HG03558 (cell line): ENCODE measurements around the gene THEMIS.
"Not testable (repeated sequence)": the region's sequence is repeated elsewhere in the genome, so short reads cannot be mapped to it uniquely, and the experiment has no call there.

ENCODE experiments used
- ATAC-seq: cut with Tn5 transposase; IDR thresholded peaks from one replicate; pipeline ENCODE4 v1.9.1; 2021; ENCODE audit warnings: moderate number of reproducible peaks; ENCODE audit not compliant: unreplicated experiment; ENCODE audit errors: extremely low read depth

THEMIS gene

GRCh38 chr6:127813699-127814027 is 87.2 kb downstream of the THEMIS start:
- no peak for ATAC-seq

- ATAC-seq: no peak
Measured at GRCh38 chr6:127812985-127813698, 87.7 kb downstream of the THEMIS start.

DNA sequence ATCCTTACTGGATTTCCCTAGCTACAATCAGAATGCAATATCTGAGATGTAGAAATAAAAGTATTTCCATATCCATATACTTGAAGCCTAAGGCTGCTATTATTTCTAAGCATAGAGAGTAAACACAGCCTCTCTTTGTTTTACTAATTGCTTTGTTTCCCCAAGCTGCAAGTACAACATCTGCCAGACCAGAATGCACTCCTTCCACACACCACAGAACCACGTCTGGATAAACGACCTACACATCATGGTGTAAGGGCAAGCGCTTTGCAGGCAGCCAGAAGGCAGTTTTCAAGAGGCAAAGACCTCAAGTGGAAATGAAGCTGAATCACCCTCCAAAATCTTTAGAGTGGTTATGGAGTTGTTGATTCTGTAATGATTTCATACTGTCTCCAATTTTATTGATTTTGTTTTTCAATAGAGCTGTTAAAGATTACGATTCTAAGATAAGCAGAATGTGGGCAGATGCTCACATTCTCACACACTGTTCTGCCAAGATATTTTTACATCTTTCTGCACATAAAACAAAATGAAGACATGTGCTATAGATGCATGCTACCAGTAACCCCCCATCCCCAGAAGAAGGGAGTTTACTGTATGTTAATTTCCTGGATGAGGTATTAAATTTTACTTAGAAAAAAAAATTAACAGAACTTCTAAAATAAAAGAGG is 88.8 kb downstream of the THEMIS start:
- no peak for ATAC-seq

DNA sequence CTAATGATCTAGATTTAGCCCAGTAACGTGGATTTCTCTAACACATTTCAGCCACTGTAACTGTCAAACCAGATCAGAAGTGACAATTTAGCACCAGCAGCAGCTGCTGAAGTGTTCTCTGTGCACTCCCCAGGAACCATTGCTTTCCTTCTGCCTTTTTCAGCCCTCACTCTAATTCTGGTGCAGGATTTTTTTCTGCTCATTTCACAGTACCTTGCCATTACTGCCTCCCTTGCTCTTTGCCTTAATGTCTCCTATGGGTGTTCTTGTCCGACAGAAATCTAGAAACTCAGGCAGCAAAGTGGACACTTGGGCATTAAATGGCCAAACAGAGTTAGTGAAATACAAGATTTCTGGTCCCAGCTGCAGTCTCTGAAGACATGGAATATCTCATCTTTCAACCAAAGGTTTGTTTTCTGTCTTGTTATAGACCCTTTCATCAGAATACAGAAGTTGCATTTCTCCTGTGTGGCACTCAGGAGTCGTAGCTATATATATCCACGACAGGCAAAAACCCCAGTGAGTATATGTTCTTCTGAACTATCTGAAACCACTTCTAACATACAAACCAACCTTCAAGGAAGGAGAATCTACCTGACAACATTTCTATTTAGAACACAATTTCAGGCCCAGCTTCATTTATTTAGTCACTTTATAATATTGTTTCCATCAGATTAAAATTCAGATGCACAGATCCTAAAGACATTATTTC is 92.9 kb downstream of the THEMIS start:
- no peak for ATAC-seq

DNA sequence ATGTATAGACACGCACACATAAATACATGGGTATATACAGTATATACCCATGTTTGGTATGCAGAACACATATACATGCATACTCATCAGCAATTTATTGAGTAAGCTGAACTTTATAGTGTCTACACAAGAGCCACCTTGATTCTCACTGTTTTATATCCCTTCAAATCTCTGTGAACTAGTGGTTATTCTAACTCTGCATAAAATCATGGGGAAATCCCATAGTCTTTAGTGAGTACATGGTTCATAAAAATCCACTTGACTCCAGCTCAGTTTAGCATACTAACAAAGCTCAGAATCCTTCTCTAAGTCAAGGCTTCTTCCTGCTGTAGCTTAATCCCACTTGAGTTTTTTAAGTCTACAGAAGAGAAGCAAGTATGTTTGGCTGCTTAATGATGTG is 104.1 kb downstream of the THEMIS start:
- ATAC-seq: no peak

GRCh38 chr6:127794405-127794804 is 106.5 kb downstream of the THEMIS start:
- ATAC-seq: no peak

DNA sequence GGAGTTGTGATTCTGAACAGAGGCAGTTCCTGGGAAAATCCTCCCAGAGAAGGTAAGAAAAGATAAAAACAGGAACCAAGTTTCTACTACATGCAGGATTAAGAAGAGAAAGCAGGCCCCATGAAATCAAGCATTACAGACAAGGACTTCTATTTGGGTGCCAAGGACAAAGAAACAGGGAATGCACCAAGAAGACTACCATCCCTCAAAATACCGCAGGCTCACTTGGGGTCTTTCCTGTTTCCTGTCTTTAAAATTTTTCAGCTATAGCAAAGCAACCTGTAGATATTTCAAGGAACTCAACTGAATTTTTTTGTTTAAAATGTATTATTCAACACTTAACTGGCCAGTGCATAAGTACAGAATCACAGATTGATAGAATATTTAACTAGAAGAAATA is 107.5 kb downstream of the THEMIS start:
- ATAC-seq: no peak

DNA sequence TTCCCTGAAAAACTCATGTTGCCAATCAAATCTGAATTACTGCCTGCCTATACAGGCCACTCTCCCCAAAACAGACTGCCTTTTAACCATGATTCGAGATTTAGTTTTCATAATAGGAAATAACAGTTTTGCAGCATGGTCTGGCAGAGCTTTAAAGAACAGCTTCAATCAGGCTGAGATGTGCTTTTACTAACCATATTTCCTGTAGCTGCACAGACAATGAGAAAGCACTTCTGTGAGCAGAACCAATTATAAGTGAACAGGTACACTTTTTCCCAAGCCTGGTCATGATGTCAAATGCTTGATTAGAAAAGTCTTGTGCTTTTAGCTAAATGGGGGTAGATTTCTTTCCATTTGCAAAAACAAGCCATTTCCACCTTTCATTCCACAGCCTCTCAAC is 108.2 kb downstream of the THEMIS start:
- ATAC-seq: no peak

DNA sequence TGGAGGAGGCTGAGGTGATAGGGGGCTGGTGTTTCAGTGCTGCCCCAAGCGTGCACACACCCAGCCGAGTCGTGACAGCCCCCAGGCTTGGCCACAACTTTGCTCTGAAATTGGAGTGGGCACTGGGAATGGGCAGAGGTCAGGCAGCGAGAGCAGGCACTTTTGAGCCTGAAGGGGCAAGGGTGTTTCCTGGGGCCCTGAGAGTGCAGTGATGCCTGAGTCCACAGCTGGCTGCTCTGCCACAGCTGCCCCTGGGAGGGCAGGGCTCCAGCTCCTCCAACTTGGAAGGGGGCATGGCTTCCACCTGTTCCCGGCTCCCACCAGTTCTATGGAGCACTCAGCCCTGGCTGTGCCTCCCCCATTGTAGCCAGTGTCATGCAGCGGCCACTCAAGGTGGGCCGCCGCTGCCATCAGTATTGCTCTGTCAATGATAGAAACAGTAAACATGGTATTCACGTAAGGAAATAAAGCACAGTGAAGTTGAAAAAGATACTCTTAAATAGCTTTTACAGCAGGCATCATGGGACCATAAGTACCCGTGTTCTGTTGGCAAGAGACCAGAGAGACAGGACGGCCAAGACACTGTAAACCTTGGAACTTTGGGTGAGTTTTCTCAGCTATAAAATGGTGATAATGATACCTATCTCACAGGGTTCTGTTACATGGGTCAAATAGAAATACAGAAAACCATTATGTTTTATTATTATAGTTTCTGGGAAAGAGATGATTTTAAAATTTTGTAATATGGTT is 108.9 kb downstream of the THEMIS start:
- no peak for ATAC-seq

- no peak for ATAC-seq
Measured at GRCh38 chr6:127790571-127790970, 110.3 kb downstream of the THEMIS start.

- ATAC-seq: no peak
Measured at GRCh38 chr6:127786109-127786508, 114.7 kb downstream of the THEMIS start.

DNA sequence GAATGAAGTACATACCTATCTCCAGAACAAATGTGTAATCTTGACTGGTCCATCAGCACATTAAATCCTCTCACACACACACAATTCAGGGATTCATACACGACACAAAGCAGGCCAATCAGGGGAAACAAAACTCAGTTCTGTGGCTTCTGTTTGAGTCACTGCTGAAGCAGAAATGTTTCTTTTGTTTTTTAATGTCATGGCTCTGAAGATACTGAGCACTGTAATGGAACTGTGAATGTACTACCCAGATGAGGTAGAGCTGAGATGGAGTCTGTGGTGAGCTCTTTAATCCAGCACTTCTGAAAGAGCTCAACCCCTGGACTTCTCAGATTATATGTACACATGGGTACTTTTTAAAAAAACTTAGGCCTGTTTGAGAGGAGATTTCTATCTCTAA is 116.4 kb downstream of the THEMIS start:
- ATAC-seq: no peak

DNA sequence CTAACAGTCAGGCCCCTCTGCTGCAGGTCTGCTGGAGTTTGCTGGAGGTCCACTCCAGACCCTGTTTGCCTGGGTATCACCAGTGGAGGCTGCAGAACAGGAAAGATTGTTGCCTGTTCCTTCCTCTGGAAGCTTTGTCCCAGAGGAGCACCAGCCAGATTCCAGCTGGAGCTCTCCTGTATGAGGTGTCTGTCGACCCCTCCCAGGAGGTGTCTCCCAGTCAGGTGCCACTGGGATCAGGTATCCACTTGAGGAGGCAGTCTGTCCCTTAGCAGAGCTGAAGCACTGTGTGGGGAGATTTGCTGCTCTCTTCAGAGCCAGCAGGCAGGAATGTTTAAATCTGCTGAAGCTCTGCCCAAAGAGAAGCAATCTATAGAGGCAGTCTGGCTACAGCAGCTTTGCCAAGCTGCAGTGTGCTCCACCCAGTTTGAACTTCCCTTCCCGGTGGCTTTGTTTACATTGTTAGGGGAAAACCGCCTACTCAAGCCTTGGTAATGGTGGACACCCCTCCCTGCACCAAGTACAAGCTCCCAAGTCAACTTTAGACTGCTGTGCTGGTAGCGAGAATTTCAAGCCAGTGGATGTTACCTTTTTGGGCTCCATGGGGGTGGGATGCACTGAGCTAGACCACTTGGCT is 119.1 kb downstream of the THEMIS start:
- not testable (repeated sequence) for ATAC-seq

GRCh38 chr6:127776320-127776719 is 124.5 kb downstream of the THEMIS start:
- ATAC-seq: no peak

- ATAC-seq: no peak
Measured at GRCh38 chr6:127775371-127775770, 125.5 kb downstream of the THEMIS start.

GRCh38 chr6:127768745-127769144 is 132.1 kb downstream of the THEMIS start:
- ATAC-seq: no peak

DNA sequence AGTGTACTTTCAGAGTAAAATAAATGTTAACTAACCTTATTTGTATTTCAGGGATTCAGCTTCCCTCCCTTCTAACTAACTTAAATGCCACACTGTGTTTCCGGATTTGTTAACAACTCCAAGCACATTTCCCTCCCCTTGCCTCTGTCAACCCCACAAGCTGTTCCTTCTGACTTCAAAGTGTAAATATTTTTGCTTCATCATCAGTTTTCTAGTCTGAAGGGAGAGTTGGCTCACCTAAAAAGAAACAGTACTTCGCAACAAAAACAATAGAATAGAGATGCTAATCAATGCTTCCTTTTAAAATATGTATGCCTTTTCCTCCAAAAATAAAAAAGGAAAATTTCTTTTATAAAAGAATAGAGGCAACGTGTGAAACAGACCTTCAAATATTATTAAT is 132.6 kb downstream of the THEMIS start:
- no peak for ATAC-seq

- no peak for ATAC-seq
Measured at GRCh38 chr6:127765949-127766348, 134.9 kb downstream of the THEMIS start.

- no peak for ATAC-seq
Measured at GRCh38 chr6:127762284-127762683, 138.6 kb downstream of the THEMIS start.

DNA sequence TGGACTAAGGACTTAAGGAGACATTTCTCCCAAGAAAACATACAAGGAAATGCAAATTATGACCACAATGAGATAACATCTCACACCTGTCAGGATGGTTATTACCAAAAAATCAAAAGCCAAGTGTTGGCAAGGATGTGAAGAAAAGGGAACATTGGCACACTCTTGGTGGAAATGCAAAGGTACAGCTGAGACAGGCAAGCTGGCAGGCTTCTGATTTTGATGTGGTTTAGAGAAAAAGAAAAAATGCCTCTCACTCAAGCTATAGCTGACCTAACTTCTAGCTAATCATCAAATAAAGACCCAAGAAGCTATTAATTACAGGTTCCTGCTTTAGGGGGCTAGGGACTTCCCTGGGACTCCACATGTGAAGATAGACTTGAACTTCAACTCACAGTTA is 139.8 kb downstream of the THEMIS start:
- ATAC-seq: no peak
